Measurements from ENCODE around the gene ZAP70. TPM values are rescaled to one million over a fixed set of nuclear protein-coding genes. Genes with fewer than 3 reads are reported as not detected.

The ZAP70 gene
- total and polyA plus RNA-seq, 10 of the 15 experiments (the other 5 are each of a cell fraction or from before 2014, with no cell fraction given): 0.18 to 2.9 (median 1.2) TPM; not detected in 1

DNA sequence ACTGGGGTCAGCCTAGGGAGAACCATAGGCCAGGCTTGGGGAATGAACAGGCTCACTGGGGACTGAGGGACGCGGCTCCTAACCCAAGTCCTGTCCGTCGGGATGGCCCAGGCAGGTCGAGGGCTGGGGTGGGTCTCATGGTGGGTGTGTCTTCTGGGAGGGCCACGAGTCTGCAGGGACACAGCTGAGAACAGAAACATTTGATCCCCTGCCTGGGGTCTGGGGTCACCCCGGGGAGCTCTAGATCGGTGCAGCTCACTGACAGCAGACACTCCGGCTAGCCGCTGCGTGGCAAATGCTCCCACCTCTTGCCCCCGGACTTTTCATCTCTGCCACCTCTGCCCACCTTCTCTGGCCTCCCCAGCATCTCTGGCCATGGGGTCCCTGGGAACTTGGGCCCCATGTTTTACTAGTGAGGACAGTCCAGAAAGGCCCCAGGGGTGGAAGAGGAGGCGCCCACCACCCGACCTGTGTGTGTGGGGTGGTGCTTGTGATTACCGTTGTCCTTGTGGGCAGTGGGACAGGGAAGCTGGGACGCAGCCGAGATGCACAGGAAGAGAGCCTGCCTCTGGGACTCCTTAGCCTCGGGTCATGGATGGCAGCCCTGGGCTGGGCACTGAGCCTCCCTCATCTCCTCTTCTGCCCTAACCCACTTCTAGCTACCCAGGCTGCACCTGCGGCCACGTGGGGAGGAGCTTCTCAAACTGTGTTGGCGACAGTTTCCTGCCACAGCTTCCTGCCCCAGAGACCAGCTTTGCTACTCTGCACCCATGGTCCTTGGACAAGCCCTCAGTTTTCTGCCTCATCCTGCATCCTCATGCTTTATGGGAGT lies 4.9 kb downstream of the ZAP70 start:
- DNase-seq (ENCODE audit: low read depth, low spot score) (no peak), FAIRE-seq (no peak), ATAC-seq (peak; percentile 79)
- Histone ChIP-seq H3K27me3 (replicated peaks in 1 of 2; ENCODE audit: control insufficient read depth in 2 of 2, insufficient read depth in 2 of 2, low read length in 1 of 2) (no peaks in the 10 kb centered on the region), H3K9ac (ENCODE audit: control insufficient read depth, insufficient read depth, low read length) (no peak overlapping the region), H3K4me3 (no peak overlapping the region; the same call in 1 of the 2 replicates), H3K79me2 (ENCODE audit: control insufficient read depth, insufficient read depth, low read length) (no peaks in the 10 kb centered on the region), H2AFZ (ENCODE audit: control insufficient read depth, low read depth, low read length) (peak overlapping the region; percentile 89), H3K9me3 (replicated peaks; ENCODE audit: control insufficient read depth, insufficient read depth, low read length) (no peaks in the 10 kb centered on the region), H3K4me2 (ENCODE audit: control insufficient read depth, insufficient read depth) (peak overlapping the region; percentile 3; the same call in 1 of the 2 replicates), H3K4me1 (ENCODE audit: control insufficient read depth, insufficient read depth, low read length) (peaks cover 11% of the 10 kb centered on the region; the same call in 1 of the 2 replicates), H4K20me1 (ENCODE audit: control insufficient read depth, insufficient read depth) (no peaks in the 10 kb centered on the region), H3K27ac (ENCODE audit: control insufficient read depth, insufficient read depth) (no peak overlapping the region), H3K36me3 (ENCODE audit: control insufficient read depth in 2 of 2, insufficient read depth in 2 of 2, low read length in 1 of 2) (no peaks in the 10 kb centered on the region)
- ChIA-PET POLR2A (interaction anchor here (0.5 to 0.6 kb wide), 2 partner anchors 27 to 307 kb away, joined by 3 to 4 read pairs; no protein-coding TSS in a partner anchor), CTCF (interaction anchor here (1.1 to 2.1 kb wide), 3 partner anchors 9 to 22 kb away, joined by 3 to 10 read pairs (median 3); no protein-coding TSS in a partner anchor), SMC1A (ENCODE audit: uncharacterized antibody, unreplicated experiment) (interaction anchor here (0.7 to 1.2 kb wide), 3 partner anchors 12 to 814 kb away, joined by 4 to 5 read pairs (median 5); no protein-coding TSS in a partner anchor), RAD21 (ENCODE audit: unreplicated experiment) (no interaction called here)
- TF ChIP-seq, protein P1, sequence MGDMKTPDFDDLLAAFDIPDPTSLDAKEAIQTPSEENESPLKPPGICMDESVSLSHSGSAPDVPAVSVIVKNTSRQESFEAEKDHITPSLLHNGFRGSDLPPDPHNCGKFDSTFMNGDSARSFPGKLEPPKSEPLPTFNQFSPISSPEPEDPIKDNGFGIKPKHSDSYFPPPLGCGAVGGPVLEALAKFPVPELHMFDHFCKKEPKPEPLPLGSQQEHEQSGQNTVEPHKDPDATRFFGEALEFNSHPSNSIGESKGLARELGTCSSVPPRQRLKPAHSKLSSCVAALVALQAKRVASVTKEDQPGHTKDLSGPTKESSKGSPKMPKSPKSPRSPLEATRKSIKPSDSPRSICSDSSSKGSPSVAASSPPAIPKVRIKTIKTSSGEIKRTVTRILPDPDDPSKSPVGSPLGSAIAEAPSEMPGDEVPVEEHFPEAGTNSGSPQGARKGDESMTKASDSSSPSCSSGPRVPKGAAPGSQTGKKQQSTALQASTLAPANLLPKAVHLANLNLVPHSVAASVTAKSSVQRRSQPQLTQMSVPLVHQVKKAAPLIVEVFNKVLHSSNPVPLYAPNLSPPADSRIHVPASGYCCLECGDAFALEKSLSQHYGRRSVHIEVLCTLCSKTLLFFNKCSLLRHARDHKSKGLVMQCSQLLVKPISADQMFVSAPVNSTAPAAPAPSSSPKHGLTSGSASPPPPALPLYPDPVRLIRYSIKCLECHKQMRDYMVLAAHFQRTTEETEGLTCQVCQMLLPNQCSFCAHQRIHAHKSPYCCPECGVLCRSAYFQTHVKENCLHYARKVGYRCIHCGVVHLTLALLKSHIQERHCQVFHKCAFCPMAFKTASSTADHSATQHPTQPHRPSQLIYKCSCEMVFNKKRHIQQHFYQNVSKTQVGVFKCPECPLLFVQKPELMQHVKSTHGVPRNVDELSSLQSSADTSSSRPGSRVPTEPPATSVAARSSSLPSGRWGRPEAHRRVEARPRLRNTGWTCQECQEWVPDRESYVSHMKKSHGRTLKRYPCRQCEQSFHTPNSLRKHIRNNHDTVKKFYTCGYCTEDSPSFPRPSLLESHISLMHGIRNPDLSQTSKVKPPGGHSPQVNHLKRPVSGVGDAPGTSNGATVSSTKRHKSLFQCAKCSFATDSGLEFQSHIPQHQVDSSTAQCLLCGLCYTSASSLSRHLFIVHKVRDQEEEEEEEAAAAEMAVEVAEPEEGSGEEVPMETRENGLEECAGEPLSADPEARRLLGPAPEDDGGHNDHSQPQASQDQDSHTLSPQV (IDR thresholded peaks at IDR 0.05): no peak
- peak; percentile 62 for TF ChIP-seq POLR2A (IDR thresholded peaks at IDR 0.05; ENCODE audit: low read depth, low read length)
- TF ChIP-seq SUZ12 (IDR thresholded peaks at IDR 0.05; ENCODE audit: unreplicated experiment): no peak
- TF ChIP-seq, protein P2, sequence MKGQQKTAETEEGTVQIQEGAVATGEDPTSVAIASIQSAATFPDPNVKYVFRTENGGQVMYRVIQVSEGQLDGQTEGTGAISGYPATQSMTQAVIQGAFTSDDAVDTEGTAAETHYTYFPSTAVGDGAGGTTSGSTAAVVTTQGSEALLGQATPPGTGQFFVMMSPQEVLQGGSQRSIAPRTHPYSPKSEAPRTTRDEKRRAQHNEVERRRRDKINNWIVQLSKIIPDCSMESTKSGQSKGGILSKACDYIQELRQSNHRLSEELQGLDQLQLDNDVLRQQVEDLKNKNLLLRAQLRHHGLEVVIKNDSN (IDR thresholded peaks at IDR 0.05; ENCODE audit: borderline replicate concordance, extremely low read length, insufficient read depth, low read depth, low read length): peak; percentile 44
- no peak for TF ChIP-seq ESRRA (IDR thresholded peaks at IDR 0.05; ENCODE audit: low read length)
- no peak for TF ChIP-seq ZNF384 (IDR thresholded peaks at IDR 0.05; ENCODE audit: borderline replicate concordance, low read depth, low read length)
- TF ChIP-seq, protein P3, sequence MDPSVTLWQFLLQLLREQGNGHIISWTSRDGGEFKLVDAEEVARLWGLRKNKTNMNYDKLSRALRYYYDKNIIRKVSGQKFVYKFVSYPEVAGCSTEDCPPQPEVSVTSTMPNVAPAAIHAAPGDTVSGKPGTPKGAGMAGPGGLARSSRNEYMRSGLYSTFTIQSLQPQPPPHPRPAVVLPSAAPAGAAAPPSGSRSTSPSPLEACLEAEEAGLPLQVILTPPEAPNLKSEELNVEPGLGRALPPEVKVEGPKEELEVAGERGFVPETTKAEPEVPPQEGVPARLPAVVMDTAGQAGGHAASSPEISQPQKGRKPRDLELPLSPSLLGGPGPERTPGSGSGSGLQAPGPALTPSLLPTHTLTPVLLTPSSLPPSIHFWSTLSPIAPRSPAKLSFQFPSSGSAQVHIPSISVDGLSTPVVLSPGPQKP (IDR thresholded peaks at IDR 0.05; ENCODE audit: low read depth, low read length): no peak
- no peak for TF ChIP-seq NR2C1 (IDR thresholded peaks at IDR 0.05)
- TF ChIP-seq SUPT20H (IDR thresholded peaks at IDR 0.05; ENCODE audit: borderline replicate concordance, control insufficient read depth, low read depth, low read length): no peak
- TF ChIP-seq CHD1 (IDR thresholded peaks at IDR 0.05; ENCODE audit: low read depth, low read length): no peak
- TF ChIP-seq FOS (IDR thresholded peaks at IDR 0.05; ENCODE audit: borderline replicate concordance, extremely low read depth, insufficient read length): no peak
- TF ChIP-seq PAX5 (IDR thresholded peaks at IDR 0.05; ENCODE audit: borderline replicate concordance, low read depth, low read length): no peak
- TF ChIP-seq MTA2 (IDR thresholded peaks at IDR 0.05; ENCODE audit: low read depth): no peak
- no TSS peak for BruUV-seq (replicated peaks)
- intact Hi-C loops (cut with micrococcal nuclease; ENCODE audit: unreplicated experiment): no loop called here
- WGBS (ENCODE audit: insufficient coverage, insufficient replicate concordance, low lambda C conversion rate, missing lambda C conversion rate): 55% methylated on average over 21 of the region's 21 CpGs
- in situ Hi-C loops (cut with MboI): no loop called here
